GM18873 (cell line): ENCODE measurements around the gene DMAC1.
A peak's percentile ranks its signal among the peaks of the same experiment; 100 is the strongest.

Experiments used
- ATAC-seq: cut with Tn5 transposase; IDR thresholded peaks from one replicate; pipeline ENCODE4 v1.9.1; 2021; ENCODE audit warnings: mild to moderate bottlenecking, moderate library complexity, moderate number of reproducible peaks; ENCODE audit not compliant: unreplicated experiment, low FRiP score

Gene DMAC1

GRCh38 chr9:7784472-7784871 is 15.1 kb downstream of the DMAC1 start:
- ATAC-seq: no peak

GRCh38 chr9:7783635-7784063 is 15.9 kb downstream of the DMAC1 start:
- ATAC-seq: no peak

- ATAC-seq: no peak
Observed at GRCh38 chr9:7782400-7783120, 17.0 kb downstream of the DMAC1 start.

GRCh38 chr9:7780261-7780988 is 19.2 kb downstream of the DMAC1 start:
- ATAC-seq: no peak

- ATAC-seq: no peak
Observed at GRCh38 chr9:7778851-7779600, 20.6 kb downstream of the DMAC1 start.

GRCh38 chr9:7777771-7778170 is 21.8 kb downstream of the DMAC1 start:
- ATAC-seq: no peak

GRCh38 chr9:7770111-7770510 is 29.5 kb downstream of the DMAC1 start:
- ATAC-seq: no peak

- ATAC-seq: no peak
Observed at GRCh38 chr9:7762600-7762999, 37.0 kb downstream of the DMAC1 start.

- no peak for ATAC-seq
Observed at GRCh38 chr9:7760014-7760415, 39.6 kb downstream of the DMAC1 start.

- ATAC-seq: peak; percentile 99
Observed at GRCh38 chr9:7756088-7756487, 43.5 kb downstream of the DMAC1 start.

GRCh38 chr9:7752481-7752880 is 47.1 kb downstream of the DMAC1 start:
- ATAC-seq: no peak
